HepG2 (cell line): ENCODE measurements around the gene DTNB. TPM values are rescaled to one million over a fixed set of nuclear protein-coding genes. Genes with fewer than 3 reads are reported as not detected.

Experiments used
- ATF3 ChIP-seq: sonication (generic); formaldehyde crosslinking; IDR thresholded peaks from 2 replicates; pipeline ENCODE4 v1.4.0; 2020; ENCODE audit warnings: missing genetic modification reagents
- BCL3 ChIP-seq: sonication (generic); formaldehyde crosslinking; IDR thresholded peaks from 2 replicates; pipeline ENCODE4 v1.5.1; 2020; ENCODE audit warnings: mild to moderate bottlenecking, missing genetic modification reagents, moderate library complexity
- E2F5 ChIP-seq: sonication (generic); formaldehyde crosslinking; conservative IDR thresholded peaks from 2 replicates; pipeline ENCODE4 v1.4.0; 2020; ENCODE audit warnings: missing genetic modification reagents
- HOXD1 ChIP-seq: sonication (generic); formaldehyde crosslinking; IDR thresholded peaks from 2 replicates; pipeline ENCODE4 v1.5.0; 2020; ENCODE audit warnings: missing genetic modification reagents
- KAT7 ChIP-seq: IDR thresholded peaks from 2 replicates; pipeline ENCODE4 v1.6.1; 2018; ENCODE audit warnings: borderline replicate concordance, missing compliant biosample characterization
- KMT2A ChIP-seq: sonication (generic); formaldehyde crosslinking; IDR thresholded peaks from 2 replicates; pipeline ENCODE4 v1.4.0; 2020; ENCODE audit warnings: missing genetic modification reagents
- NR0B2 ChIP-seq: sonication (generic); formaldehyde crosslinking; IDR thresholded peaks from 2 replicates; pipeline ENCODE4 v1.4.0; 2020; ENCODE audit warnings: mild to moderate bottlenecking, missing genetic modification reagents
- NR2F6 ChIP-seq, 2 experiments: IDR thresholded peaks; 2 replicates each; pipeline ENCODE4 v1.6.1; 2016; ENCODE audit warnings: antibody characterized with exemption in 1 of 2, mild to moderate bottlenecking in 1 of 2
- PHF5A ChIP-seq: IDR thresholded peaks from one replicate; pipeline ENCODE4 v1.6.1; 2018; ENCODE audit warnings: low read depth, missing genetic modification reagents; ENCODE audit not compliant: unreplicated experiment
- SRY ChIP-seq: sonication (generic); formaldehyde crosslinking; IDR thresholded peaks from 2 replicates; pipeline ENCODE4 v1.8.0; 2022; ENCODE audit warnings: mild to moderate bottlenecking, missing genetic modification reagents
- UBTF ChIP-seq: sonication (generic); formaldehyde crosslinking; IDR thresholded peaks from 2 replicates; pipeline ENCODE4 v1.4.0; 2020; ENCODE audit warnings: mild to moderate bottlenecking, missing genetic modification reagents
- YEATS2 ChIP-seq: sonication (generic); formaldehyde crosslinking; IDR thresholded peaks from 2 replicates; pipeline ENCODE4 v1.4.0; 2020; ENCODE audit warnings: missing genetic modification reagents, borderline replicate concordance
- ZBTB34 ChIP-seq: sonication (generic); formaldehyde crosslinking; IDR thresholded peaks from 2 replicates; pipeline ENCODE4 v1.8.0; 2022; ENCODE audit warnings: mild to moderate bottlenecking, missing genetic modification reagents
- ZBTB43 ChIP-seq: sonication (generic); formaldehyde crosslinking; conservative IDR thresholded peaks from 2 replicates; pipeline ENCODE4 v1.4.0; 2020; ENCODE audit warnings: missing genetic modification reagents
- ZFY ChIP-seq: sonication (generic); formaldehyde crosslinking; IDR thresholded peaks from 2 replicates; pipeline ENCODE4 v1.4.0; 2020; ENCODE audit warnings: missing genetic modification reagents
- ZNF256 ChIP-seq: sonication (generic); formaldehyde crosslinking; conservative IDR thresholded peaks from 2 replicates; pipeline ENCODE4 v1.4.0; 2020; ENCODE audit warnings: missing genetic modification reagents
- ZNF264 ChIP-seq: sonication (generic); formaldehyde crosslinking; IDR thresholded peaks from 2 replicates; pipeline ENCODE4 v1.4.0; 2020; ENCODE audit warnings: missing genetic modification reagents
- ZNF503 ChIP-seq: sonication (generic); formaldehyde crosslinking; IDR thresholded peaks from 2 replicates; pipeline ENCODE4 v1.4.0; 2020; ENCODE audit warnings: missing genetic modification reagents
- polyA plus RNA-seq, 8 experiments: library from polyadenylated mRNA; depleted of rRNA in 3 of 8; stranded (reverse) in 7 of 8; unstranded in 1 of 8; fragments of >200 nt; fragmentation: Illumina TruSeq in 4 of 8; extraction: Trizol in 4 of 8; gene quantifications; 2 replicates each; pipeline versions ENCODE4 v1.2.1 to v1.2.3, GENCODE V29; 2011 to 2016; ENCODE audit warnings: low read depth in 4 of 8, missing spikeins in 1 of 8, mixed read lengths in 1 of 8; ENCODE audit not compliant: insufficient read depth in 1 of 8
- total RNA-seq, 5 experiments: library from RNA; depleted of rRNA; stranded (reverse); fragments of >200 nt; fragmentation: Illumina TruSeq; extraction: Trizol; gene quantifications; 2 replicates each; pipeline ENCODE4 v1.2.3, GENCODE V29; 2016; ENCODE audit warnings: low read depth in 1 of 5

Gene DTNB
- total and polyA plus RNA-seq, 2 of the 13 experiments (the other 11 are each of a cell fraction or from before 2014, with no cell fraction given) = 14.4 to 23.9 TPM

GRCh38 chr2:25342372-25343186, 330.8 kb downstream of the DTNB start (continued):
- TF ChIP-seq ZBTB34 (CRISPR knock-in tag) = peak; percentile 82; the same call in 1 of the 2 replicates
- 0 out of 2 replicates have a peak, but pooled peaks have one; percentile 27 for TF ChIP-seq ZNF256
- peak; percentile 69; the same call in 1 of the 2 replicates for TF ChIP-seq E2F5 (CRISPR knock-in tag)
- TF ChIP-seq YEATS2 (CRISPR knock-in tag) = peak; percentile 87; the same call in 1 of the 2 replicates
- TF ChIP-seq ZFY = peak; percentile 79
- TF ChIP-seq KAT7 (CRISPR knock-in tag) = peak; percentile 92; the same call in 1 of the 2 replicates
- TF ChIP-seq ZBTB43 (CRISPR knock-in tag) = peak; percentile 92
- TF ChIP-seq KMT2A = peak; percentile 86
- peak; percentile 93 for TF ChIP-seq NR0B2
- peak; percentile 54; the same call in 1 of the 2 replicates for TF ChIP-seq ZNF264 (CRISPR knock-in tag)
- TF ChIP-seq ZNF503 (CRISPR knock-in tag) = no peak
- peak; percentile 98 for TF ChIP-seq UBTF (CRISPR knock-in tag)
- peak; percentile 48 for TF ChIP-seq PHF5A (CRISPR knock-in tag)
- TF ChIP-seq BCL3 (CRISPR knock-in tag) = peak; percentile 73; the same call in 1 of the 2 replicates
- no peak; the same call in 1 of the 2 replicates for TF ChIP-seq NR2F6 (IDR thresholded peaks at IDR 0.05)
- TF ChIP-seq NR2F6 (CRISPR knock-in tag; IDR thresholded peaks at IDR 0.05) = peak; percentile 85
- peak; percentile 85 for TF ChIP-seq HOXD1 (CRISPR knock-in tag)
- TF ChIP-seq ATF3 = peak; percentile 79
- peak; percentile 87; the same call in 1 of the 2 replicates for TF ChIP-seq SRY (CRISPR knock-in tag)
